H1 (cell line): ENCODE results near the gene ANGPTL8. TPM values are rescaled to one million over a fixed set of nuclear protein-coding genes. Genes with fewer than 3 reads are reported as not detected.

Source experiments
- GABPA ChIP-seq: IDR thresholded peaks from 2 replicates; pipeline ENCODE4 v1.6.1; 2011; ENCODE audit warnings: mild to moderate bottlenecking, low read length, moderate library complexity, borderline replicate concordance; ENCODE audit not compliant: insufficient read depth
- RFX5 ChIP-seq: IDR thresholded peaks from 2 replicates; pipeline ENCODE4 v1.6.1; 2011; ENCODE audit warnings: low read depth, low read length, improper control_type of control experiment, borderline replicate concordance
- SP2 ChIP-seq: IDR thresholded peaks from 2 replicates; pipeline ENCODE4 v1.6.1; 2012; ENCODE audit warnings: mild to moderate bottlenecking, low read length, inconsistent platforms
- polyA plus RNA-seq, 7 experiments: library from polyadenylated mRNA; depleted of rRNA in 3 of 7; stranded (reverse) in 5 of 7; unstranded in 2 of 7; fragments of >200 nt in 5 of 7; fragments of 200-250 nt in 2 of 7; gene quantifications; 1 replicate in 5 of 7; 2 replicates in 1 of 7; 4 replicates in 1 of 7; pipeline versions ENCODE4 v1.2.1 to v1.2.3, GENCODE V29; 2011 to 2013; ENCODE audit warnings: missing spikeins in 2 of 7, mixed read lengths in 2 of 7
- total RNA-seq: library from RNA; stranded (reverse); fragmentation: NEBNext Ultra II Directional; extraction: Animal tissue kit (Norgen Biotek cat#: 25700); gene quantifications from 2 replicates; pipeline ENCODE4 v1.2.1, GENCODE V29; 2021

Gene ANGPTL8
- total and polyA plus RNA-seq, 2 of the 8 experiments (the other 6 are each of a cell fraction or from before 2014, with no cell fraction given), result not detected

GRCh38 chr19:11190501-11190900 is 48.9 kb upstream of the ANGPTL8 start (continued):
- TF ChIP-seq GABPA (no peak), RFX5 (no peak), SP2 (no peak)
